SU-DHL-6 (cell line): Measurements from ENCODE around the gene MGAT4A.

ENCODE experiments used
- EZH2phosphoT487 ChIP-seq: fragments of 200-600 bp; sonication (generic), shearing (Covaris generic); conservative IDR thresholded peaks from 2 replicates; pipeline ENCODE4 v1.6.1; 2018; ENCODE audit warnings: mild to moderate bottlenecking, antibody characterized with exemption, low read length, moderate library complexity, mixed read lengths
- TF ChIP-seq, protein P1 (sequence below): fragments of 200-600 bp; sonication (generic); IDR thresholded peaks from one replicate; pipeline ENCODE4 v1.5.1; 2017; ENCODE audit warnings: antibody characterized with exemption, mild to moderate bottlenecking, low read length, moderate library complexity; ENCODE audit not compliant: insufficient read depth, poor library complexity, severe bottlenecking

- TF ChIP-seq, protein P1, sequence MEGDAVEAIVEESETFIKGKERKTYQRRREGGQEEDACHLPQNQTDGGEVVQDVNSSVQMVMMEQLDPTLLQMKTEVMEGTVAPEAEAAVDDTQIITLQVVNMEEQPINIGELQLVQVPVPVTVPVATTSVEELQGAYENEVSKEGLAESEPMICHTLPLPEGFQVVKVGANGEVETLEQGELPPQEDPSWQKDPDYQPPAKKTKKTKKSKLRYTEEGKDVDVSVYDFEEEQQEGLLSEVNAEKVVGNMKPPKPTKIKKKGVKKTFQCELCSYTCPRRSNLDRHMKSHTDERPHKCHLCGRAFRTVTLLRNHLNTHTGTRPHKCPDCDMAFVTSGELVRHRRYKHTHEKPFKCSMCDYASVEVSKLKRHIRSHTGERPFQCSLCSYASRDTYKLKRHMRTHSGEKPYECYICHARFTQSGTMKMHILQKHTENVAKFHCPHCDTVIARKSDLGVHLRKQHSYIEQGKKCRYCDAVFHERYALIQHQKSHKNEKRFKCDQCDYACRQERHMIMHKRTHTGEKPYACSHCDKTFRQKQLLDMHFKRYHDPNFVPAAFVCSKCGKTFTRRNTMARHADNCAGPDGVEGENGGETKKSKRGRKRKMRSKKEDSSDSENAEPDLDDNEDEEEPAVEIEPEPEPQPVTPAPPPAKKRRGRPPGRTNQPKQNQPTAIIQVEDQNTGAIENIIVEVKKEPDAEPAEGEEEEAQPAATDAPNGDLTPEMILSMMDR, result no peak
- TF ChIP-seq EZH2phosphoT487, result no peak
Measured at GRCh38 chr2:98608116-98608961, 122.6 kb downstream of the MGAT4A start, which contains the start of the genes COA5 and UNC50.
